Kasumi-1 (cell line): ENCODE measurements around the gene PHACTR3.
"Not testable (repeated sequence)": the region's sequence is repeated elsewhere in the genome, so short reads cannot be mapped to it uniquely, and the experiment has no call there.

Experiments
- DNase-seq, 2 experiments: peaks; one replicate each; lab custom pipeline; 2025; lab: John Stamatoyannopoulos, UW

PHACTR3 gene

GRCh38 chr20:59858425-59858824 lies 254.1 kb downstream of the PHACTR3 start:
- no peak for DNase-seq

- no peak for DNase-seq
These were observed 257.1 kb downstream of the PHACTR3 start for GRCh38 chr20:59861401-59861800.

GRCh38 chr20:59863058-59863457 lies 258.7 kb downstream of the PHACTR3 start:
- no peak for DNase-seq

GRCh38 chr20:59864726-59865125 lies 260.4 kb downstream of the PHACTR3 start:
- no peak for DNase-seq

- no peak for DNase-seq
These were observed 262.0 kb downstream of the PHACTR3 start for GRCh38 chr20:59866338-59866737.

- no peak for DNase-seq
These were observed 266.8 kb downstream of the PHACTR3 start for GRCh38 chr20:59871096-59871495.

- no peak for DNase-seq
These were observed 269.1 kb downstream of the PHACTR3 start for GRCh38 chr20:59873409-59873808.

GRCh38 chr20:59880198-59880597 lies 275.9 kb downstream of the PHACTR3 start:
- DNase-seq: no peak

GRCh38 chr20:59884494-59884893 lies 280.2 kb downstream of the PHACTR3 start:
- no peak for DNase-seq

- DNase-seq: no peak
These were observed 283.7 kb downstream of the PHACTR3 start for GRCh38 chr20:59888050-59888449.

- not testable (repeated sequence) for DNase-seq
These were observed 285.7 kb downstream of the PHACTR3 start for GRCh38 chr20:59890035-59890434.

GRCh38 chr20:59891581-59891980 lies 287.2 kb downstream of the PHACTR3 start:
- no peak for DNase-seq

- DNase-seq: no peak
These were observed 291.6 kb downstream of the PHACTR3 start for GRCh38 chr20:59895908-59896307.
